ENCODE measurements around the gene PLCH1.

DNA sequence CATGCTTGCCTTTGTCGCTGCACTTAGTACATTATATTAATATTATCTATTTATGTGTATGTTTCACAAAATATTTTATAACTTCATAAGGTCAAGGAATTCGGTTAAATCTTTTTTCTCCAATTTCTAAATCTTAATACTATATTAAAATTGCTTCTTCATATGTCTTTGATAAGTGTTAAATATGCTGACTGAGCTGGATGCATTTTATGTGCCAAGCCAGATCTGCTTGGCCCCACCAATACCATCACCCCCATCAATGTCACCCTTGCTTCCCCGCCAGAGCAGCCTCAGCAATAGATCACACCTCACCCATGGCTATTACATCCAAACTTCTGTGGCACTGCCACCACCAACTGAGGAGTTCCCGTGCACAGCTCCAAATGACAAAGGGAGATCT is 287.3 kb downstream of the PLCH1 start:
- TF ChIP-seq, protein P1, sequence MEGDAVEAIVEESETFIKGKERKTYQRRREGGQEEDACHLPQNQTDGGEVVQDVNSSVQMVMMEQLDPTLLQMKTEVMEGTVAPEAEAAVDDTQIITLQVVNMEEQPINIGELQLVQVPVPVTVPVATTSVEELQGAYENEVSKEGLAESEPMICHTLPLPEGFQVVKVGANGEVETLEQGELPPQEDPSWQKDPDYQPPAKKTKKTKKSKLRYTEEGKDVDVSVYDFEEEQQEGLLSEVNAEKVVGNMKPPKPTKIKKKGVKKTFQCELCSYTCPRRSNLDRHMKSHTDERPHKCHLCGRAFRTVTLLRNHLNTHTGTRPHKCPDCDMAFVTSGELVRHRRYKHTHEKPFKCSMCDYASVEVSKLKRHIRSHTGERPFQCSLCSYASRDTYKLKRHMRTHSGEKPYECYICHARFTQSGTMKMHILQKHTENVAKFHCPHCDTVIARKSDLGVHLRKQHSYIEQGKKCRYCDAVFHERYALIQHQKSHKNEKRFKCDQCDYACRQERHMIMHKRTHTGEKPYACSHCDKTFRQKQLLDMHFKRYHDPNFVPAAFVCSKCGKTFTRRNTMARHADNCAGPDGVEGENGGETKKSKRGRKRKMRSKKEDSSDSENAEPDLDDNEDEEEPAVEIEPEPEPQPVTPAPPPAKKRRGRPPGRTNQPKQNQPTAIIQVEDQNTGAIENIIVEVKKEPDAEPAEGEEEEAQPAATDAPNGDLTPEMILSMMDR (IDR thresholded peaks at IDR 0.05): no peak
- no peak for TF ChIP-seq EZH2 (IDR thresholded peaks at IDR 0.05)

Measured in neural progenitor cell (in vitro differentiated cells).